Measurements from ENCODE around the gene CCDC190. TPM values are rescaled to one million over a fixed set of nuclear protein-coding genes. Genes with fewer than 3 reads are reported as not detected.
"Not testable (repeated sequence)": the region's sequence is repeated elsewhere in the genome, so short reads cannot be mapped to it uniquely, and the experiment has no call there.

Gene CCDC190
- polyA plus RNA-seq, 1 donor (not counting 4 experiments of a cell fraction or from before 2014, with no cell fraction given): 0.07 TPM

- H2AFZ ChIP-seq (ENCODE audit: control insufficient read depth, low read length); H3K9me1 ChIP-seq (ENCODE audit: control insufficient read depth, extremely low read depth, insufficient read depth, low read length); dilution Hi-C loops (cut with MboI; ENCODE audit: extremely low pct_ligation_motif_present, low sequenced_read_pairs); H3K4me2 ChIP-seq (ENCODE audit: control insufficient read depth, extremely low read depth, insufficient read depth, low read depth, low read length); H3K9me3 ChIP-seq (ENCODE audit: control insufficient read depth, low read depth, low read length); H3K4me3 ChIP-seq (ENCODE audit: control insufficient read depth in 2 of 3, extremely low read depth in 1 of 3, insufficient read depth in 2 of 3, low read depth in 1 of 3, low read length in 3 of 3); H3K36me3 ChIP-seq (ENCODE audit: control insufficient read depth in 2 of 2, extremely low read depth in 1 of 2, insufficient read depth in 2 of 2, low read length in 2 of 2); FAIRE-seq; H3K27me3 ChIP-seq (ENCODE audit: control insufficient read depth, extremely low read depth, insufficient read depth, low read length); H3K27ac ChIP-seq (ENCODE audit: control insufficient read depth, insufficient read depth, low read length); DNase-seq (ENCODE audit: low read depth, low spot score); H4K20me1 ChIP-seq (ENCODE audit: control insufficient read depth, extremely low read depth, insufficient read depth, low read length); H3K79me2 ChIP-seq (ENCODE audit: control insufficient read depth, insufficient read depth, low read length); H3K4me1 ChIP-seq (ENCODE audit: control insufficient read depth, extremely low read depth, insufficient read depth, low read length); H3K9ac ChIP-seq (ENCODE audit: control insufficient read depth, extremely low read depth, insufficient read depth, low read length): not testable (repeated sequence)
These were observed 53.5 kb downstream of the CCDC190 start for GRCh38 chr1:162807503-162807902.

Other genes with a start within 250 kb of the CCDC190 start
- gene DDR2, start 228.7 kb downstream of the CCDC190 start, polyA plus RNA-seq: 0.31 to 0.43 TPM (median 0.39 TPM) in 3 replicates
- gene HSD17B7, start 70.5 kb downstream of the CCDC190 start, polyA plus RNA-seq: 26.8 to 52.8 TPM (median 44.7 TPM) in 3 replicates
- 0.23 to 1.1 TPM (median 0.90 TPM) in 3 replicates for gene RGS4, start 208.2 kb upstream of the CCDC190 start, polyA plus RNA-seq